ENCODE data around the gene ATP5F1D.
A peak's percentile ranks its signal among the peaks of the same experiment; 100 is the strongest.

ATP5F1D gene

GRCh38 chr19:1252221-1252820 is 10.8 kb downstream of the ATP5F1D start:
- no peak for TF ChIP-seq CTCF (IDR thresholded peaks at IDR 0.05; ENCODE audit: low read depth, low read length)
- Histone ChIP-seq H3K4me3 (ENCODE audit: low read depth, low read length) (no peak overlapping the region), H3K36me3 (peaks cover 68% of the 10 kb centered on the region), H3K27ac (peak overlapping the region; percentile 16; the same call in 1 of the 2 replicates), H3K27me3 (ENCODE audit: insufficient read depth, low read depth, severe bottlenecking) (no peaks in the 10 kb centered on the region), H3K9me3 (ENCODE audit: severe bottlenecking) (no peaks in the 10 kb centered on the region)
- no peak for DNase-seq

- H3K27me3 ChIP-seq (ENCODE audit: insufficient read depth, low read depth, severe bottlenecking): no peaks in the 10 kb centered on the region
- peak overlapping the region; percentile 16; the same call in 1 of the 2 replicates for H3K27ac ChIP-seq
- H3K36me3 ChIP-seq: peaks cover 73% of the 10 kb centered on the region
- no peaks in the 10 kb centered on the region for H3K9me3 ChIP-seq (ENCODE audit: severe bottlenecking)
- TF ChIP-seq CTCF (IDR thresholded peaks at IDR 0.05; ENCODE audit: low read depth, low read length): no peak
- H3K4me3 ChIP-seq (ENCODE audit: low read depth, low read length): no peak overlapping the region
- no peak for DNase-seq
Measured at GRCh38 chr19:1252821-1253513, 11.4 kb downstream of the ATP5F1D start.

- H3K4me3 ChIP-seq (ENCODE audit: low read depth, low read length): no peak overlapping the region
- no peak for TF ChIP-seq CTCF (IDR thresholded peaks at IDR 0.05; ENCODE audit: low read depth, low read length)
- H3K9me3 ChIP-seq (ENCODE audit: severe bottlenecking): no peaks in the 10 kb centered on the region
- H3K27ac ChIP-seq: no peak overlapping the region
- no peaks in the 10 kb centered on the region for H3K27me3 ChIP-seq (ENCODE audit: insufficient read depth, low read depth, severe bottlenecking)
- DNase-seq: no peak
- peaks cover 77% of the 10 kb centered on the region for H3K36me3 ChIP-seq
Measured at GRCh38 chr19:1253514-1254080, 12.0 kb downstream of the ATP5F1D start.

- Histone ChIP-seq H3K4me3 (ENCODE audit: low read depth, low read length) (no peak overlapping the region), H3K36me3 (peaks cover 77% of the 10 kb centered on the region), H3K27me3 (ENCODE audit: insufficient read depth, low read depth, severe bottlenecking) (no peaks in the 10 kb centered on the region), H3K9me3 (ENCODE audit: severe bottlenecking) (no peaks in the 10 kb centered on the region), H3K27ac (no peak overlapping the region)
- no peak for TF ChIP-seq CTCF (IDR thresholded peaks at IDR 0.05; ENCODE audit: low read depth, low read length)
- DNase-seq: no peak
Measured at GRCh38 chr19:1254081-1254527, 12.6 kb downstream of the ATP5F1D start.

GRCh38 chr19:1254530-1255185 is 13.1 kb downstream of the ATP5F1D start:
- no peak overlapping the region for H3K27ac ChIP-seq
- H3K27me3 ChIP-seq (ENCODE audit: insufficient read depth, low read depth, severe bottlenecking): no peaks in the 10 kb centered on the region
- no peaks in the 10 kb centered on the region for H3K9me3 ChIP-seq (ENCODE audit: severe bottlenecking)
- no peak overlapping the region for H3K4me3 ChIP-seq (ENCODE audit: low read depth, low read length)
- no peak for DNase-seq
- H3K36me3 ChIP-seq: peaks cover 77% of the 10 kb centered on the region
- no peak for TF ChIP-seq CTCF (IDR thresholded peaks at IDR 0.05; ENCODE audit: low read depth, low read length)

Measured in WERI-Rb-1 (cell line).